ENCODE measurements around the gene GNA15.
"Not testable (repeated sequence)": the region's sequence is repeated elsewhere in the genome, so short reads cannot be mapped to it uniquely, and the experiment has no call there.

The GNA15 gene

DNA sequence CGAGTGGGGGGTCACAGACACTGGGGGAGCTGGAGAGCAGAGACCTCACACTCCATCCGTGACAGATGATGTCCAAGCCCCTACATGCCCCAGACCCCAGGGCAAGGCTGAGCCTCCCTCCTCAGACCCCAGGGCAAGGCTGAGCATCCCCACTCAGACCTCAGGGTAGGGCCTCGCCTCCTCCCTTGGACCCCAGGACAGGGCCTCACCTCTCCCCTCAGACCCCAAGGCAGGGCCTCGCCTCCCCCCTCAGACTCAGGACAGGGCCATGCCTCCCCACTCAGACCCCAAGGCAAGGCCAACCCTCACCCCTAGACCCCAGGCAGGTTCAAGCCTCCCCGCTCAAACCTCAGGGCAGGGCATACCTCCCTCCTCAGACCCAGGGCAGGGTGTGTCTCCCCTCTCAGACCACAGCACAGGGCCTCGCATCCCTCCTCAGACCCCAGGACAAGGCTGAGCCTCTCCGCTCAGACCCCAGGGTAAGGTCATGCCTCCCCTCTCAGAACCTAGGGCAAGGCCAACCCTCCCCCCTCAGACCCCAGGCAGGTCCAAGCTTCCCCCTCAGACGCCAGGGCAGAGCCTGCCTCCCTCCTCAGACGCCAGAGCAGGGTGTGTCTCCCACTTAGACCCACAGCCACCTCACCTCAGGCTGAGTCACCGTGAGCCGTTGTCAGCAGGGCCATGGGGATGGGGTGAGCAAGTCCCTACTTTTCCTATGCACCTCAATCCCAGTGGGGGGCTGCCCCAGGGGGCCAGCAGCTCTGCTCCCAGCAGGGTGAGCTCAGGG, 41.1 kb downstream of the GNA15 start:
- peak; percentile 31 for DNase-seq

DNA sequence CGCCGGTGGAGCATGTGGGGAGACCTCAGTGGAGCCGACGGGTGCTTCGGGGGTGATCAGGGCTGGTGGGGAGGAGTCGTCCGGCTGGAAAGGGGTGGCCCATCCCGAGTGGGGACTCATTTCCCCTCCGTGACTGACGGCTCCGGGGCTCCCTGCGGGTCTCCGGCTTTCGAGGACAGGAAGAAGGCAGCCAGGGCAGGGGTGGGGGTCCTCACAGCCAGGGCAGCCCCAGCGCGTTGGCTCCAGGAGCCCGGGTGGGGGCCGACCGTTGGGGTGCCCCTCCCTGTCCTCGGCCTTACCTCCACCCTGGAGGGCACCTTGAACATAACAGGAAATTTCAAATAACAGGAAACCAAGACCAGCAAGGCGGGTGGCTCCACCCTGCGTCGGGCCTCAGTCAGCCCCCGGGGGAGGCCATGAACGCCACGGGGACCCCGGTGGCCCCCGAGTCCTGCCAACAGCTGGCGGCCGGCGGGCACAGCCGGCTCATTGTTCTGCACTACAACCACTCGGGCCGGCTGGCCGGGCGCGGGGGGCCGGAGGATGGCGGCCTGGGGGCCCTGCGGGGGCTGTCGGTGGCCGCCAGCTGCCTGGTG, 42.6 kb downstream of the GNA15 start, which contains the start of gene S1PR4:
S1PR4 (plus strand) TSS at position 393 of the 596 bp plus-strand sequence; CDS start at position 417, 24 bp downstream.
- DNase-seq: no peak

DNA sequence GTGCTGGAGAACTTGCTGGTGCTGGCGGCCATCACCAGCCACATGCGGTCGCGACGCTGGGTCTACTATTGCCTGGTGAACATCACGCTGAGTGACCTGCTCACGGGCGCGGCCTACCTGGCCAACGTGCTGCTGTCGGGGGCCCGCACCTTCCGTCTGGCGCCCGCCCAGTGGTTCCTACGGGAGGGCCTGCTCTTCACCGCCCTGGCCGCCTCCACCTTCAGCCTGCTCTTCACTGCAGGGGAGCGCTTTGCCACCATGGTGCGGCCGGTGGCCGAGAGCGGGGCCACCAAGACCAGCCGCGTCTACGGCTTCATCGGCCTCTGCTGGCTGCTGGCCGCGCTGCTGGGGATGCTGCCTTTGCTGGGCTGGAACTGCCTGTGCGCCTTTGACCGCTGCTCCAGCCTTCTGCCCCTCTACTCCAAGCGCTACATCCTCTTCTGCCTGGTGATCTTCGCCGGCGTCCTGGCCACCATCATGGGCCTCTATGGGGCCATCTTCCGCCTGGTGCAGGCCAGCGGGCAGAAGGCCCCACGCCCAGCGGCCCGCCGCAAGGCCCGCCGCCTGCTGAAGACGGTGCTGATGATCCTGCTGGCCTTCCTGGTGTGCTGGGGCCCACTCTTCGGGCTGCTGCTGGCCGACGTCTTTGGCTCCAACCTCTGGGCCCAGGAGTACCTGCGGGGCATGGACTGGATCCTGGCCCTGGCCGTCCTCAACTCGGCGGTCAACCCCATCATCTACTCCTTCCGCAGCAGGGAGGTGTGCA, 43.3 kb downstream of the GNA15 start:
- no peak for DNase-seq

DNA sequence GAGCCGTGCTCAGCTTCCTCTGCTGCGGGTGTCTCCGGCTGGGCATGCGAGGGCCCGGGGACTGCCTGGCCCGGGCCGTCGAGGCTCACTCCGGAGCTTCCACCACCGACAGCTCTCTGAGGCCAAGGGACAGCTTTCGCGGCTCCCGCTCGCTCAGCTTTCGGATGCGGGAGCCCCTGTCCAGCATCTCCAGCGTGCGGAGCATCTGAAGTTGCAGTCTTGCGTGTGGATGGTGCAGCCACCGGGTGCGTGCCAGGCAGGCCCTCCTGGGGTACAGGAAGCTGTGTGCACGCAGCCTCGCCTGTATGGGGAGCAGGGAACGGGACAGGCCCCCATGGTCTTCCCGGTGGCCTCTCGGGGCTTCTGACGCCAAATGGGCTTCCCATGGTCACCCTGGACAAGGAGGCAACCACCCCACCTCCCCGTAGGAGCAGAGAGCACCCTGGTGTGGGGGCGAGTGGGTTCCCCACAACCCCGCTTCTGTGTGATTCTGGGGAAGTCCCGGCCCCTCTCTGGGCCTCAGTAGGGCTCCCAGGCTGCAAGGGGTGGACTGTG, 44.0 kb downstream of the GNA15 start:
- DNase-seq: no peak

DNA sequence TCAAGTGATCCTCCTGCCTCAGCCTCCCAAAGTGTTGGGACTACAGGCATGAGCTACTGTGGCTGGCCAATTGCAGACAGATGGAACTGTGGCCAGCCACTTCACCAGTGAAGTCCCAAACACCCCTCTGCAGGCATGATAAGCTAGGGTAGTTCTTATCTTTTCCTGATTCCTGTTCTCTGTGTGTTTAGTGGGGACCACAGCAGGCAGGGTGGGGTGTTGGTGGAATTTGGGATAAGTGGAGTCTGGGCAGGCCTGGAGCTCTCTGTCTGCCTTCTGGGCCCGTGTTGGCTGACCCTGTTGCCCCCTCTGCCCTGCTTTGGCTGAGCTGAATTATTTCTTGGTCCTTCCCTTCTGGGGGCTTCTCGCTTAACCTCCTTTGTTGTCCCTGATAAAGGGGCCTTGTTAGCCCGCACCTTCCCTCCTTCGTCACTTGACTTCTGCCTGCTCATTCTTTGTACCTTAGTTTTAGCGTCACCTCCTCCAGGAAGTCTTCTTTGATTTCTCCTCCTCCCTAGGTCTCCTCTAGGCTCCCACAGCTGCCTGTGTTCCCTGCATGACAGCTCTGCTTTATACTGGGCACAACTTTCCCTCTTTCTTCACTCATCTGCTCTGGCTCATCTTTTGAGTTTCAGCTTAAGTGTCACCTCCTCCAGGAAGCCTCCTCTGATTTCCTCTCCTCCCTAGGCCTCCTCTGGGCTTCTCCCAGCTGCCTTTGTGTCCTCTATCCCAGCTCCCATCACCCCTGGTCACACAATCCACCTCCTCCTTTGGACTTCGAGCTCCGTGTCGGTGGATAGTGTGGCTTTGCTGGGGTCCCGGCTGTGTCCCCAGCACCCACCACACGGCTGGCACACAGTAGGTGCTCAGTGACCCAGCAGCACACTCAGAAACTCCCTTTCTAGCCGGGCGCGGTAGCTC, 48.1 kb downstream of the GNA15 start:
- DNase-seq: no peak

DNA sequence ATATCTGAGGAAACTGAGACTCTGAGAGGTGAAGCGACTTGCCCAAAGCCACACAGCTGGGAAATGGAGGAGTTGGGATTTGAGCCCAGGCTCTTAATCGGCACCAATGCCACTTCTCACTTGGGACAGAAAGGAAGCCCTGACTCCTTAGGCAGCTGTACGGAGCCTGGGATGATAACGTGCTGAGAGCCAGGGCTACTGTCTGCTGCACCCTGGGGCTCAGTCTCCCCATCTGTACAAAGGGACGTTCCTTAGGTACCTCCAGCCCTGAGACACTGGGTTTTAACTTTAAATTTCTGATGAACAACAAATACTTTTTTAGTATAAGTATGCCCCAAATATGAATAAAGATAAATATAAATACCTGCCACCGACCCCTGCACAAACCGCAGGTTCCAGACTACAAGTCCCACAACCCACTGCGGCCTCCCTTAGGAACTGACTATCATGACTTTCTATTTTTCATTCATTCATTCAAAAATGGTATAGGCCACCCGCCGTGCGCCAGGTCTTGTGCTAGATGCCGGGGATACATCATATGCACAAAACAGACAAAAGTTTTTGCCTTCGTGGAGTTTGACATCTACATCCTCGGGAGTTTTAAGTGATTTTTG, 49.1 kb downstream of the GNA15 start:
- peak; percentile 59 for DNase-seq

DNA sequence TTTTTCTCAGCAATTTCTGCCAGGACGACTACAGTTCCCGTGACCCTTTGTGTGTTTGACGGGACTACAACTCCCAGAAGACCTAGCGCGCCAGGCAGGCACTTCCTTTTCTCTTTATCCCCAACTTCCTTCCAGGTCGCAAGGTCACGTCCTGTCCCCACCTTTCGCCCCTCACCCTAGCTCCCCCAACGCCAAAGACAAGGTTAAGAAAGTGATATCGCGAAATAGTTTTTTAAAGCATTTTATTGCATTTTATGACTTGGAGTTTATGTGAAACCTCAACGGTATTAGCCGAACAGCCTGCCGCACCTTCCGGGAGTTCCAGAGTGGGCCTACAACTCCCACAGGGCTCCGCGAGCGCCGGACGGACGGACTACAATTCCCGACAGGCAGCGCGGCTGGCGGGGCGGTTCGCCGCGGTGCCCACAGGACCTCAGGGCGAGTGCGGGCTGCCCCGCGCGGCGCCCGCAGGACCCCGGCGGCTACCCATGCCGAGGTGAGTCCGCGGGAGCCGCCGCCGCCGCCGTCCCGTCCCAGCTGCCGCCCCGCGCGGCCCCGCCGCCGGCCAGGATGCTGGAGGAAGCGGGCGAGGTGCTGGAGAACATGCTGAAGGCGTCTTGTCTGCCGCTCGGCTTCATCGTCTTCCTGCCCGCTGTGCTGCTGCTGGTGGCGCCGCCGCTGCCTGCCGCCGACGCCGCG, 49.8 kb downstream of the GNA15 start, which contains the start of gene NCLN:
NCLN (plus strand) TSS at position 470 of the 699 bp plus-strand sequence; CDS start at position 571, 101 bp downstream.
- peak; percentile 93 for DNase-seq

DNA sequence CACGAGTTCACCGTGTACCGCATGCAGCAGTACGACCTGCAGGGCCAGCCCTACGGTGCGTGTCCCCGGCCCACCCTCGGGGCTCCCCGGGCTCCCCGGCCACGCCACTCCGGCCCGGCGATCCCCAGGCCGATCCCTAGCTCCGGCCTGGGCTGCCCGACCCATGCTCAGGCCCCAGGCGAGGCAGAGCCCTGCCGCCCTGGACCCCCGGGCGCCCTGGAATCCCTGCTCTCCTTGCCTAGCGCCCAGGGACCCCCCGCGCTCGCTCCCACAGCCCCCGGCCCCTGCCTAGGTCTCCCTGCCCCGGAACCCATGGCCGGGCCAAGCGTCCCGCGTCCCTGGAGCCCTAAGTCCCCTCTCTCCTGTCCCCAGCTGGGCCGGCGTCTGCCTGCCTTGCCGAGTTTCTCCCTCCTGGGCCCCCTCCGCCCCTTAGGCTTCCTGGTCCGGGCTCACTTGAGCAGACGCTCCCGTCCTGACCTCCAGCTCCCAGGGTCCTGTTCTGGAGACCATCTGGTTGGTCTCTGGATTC, 50.4 kb downstream of the GNA15 start:
- no peak for DNase-seq

DNA sequence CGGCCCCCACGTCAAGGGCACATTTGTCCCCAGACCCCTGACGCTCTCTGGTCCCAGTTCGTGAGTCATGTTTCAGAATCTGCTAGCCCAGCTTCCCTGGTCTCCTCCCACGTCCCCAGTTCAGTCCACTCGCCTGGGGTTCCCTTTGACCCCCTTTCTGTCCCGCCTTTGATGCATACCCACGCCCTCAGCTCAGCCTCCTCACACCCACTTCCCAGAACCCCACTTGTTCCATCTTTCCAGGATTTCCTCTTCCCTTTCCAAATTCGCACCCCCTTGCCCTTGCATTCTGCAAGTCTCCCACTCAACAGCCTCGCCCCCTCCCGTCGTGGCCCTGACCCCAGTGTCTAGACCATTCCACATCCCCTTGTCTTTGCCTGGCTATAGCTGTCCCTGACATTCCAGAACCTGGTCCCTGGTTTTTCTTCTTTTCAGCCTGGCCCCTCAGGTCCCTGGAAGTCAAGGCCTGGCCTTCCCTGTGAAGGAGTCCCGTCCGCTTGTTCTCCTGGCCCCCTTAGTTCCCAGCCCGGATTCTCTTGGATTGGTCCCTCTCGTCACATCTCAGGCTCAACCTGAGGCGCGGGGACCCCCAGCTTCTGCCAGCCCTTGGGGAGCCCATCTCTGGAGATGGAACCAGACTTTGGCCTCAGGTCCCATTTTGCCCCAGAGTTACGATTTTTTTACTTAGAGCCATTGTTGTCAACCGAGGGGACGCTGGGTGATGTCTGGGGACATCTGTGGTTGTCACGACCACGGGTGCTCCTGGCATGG, 51.2 kb downstream of the GNA15 start:
- DNase-seq: no peak

DNA sequence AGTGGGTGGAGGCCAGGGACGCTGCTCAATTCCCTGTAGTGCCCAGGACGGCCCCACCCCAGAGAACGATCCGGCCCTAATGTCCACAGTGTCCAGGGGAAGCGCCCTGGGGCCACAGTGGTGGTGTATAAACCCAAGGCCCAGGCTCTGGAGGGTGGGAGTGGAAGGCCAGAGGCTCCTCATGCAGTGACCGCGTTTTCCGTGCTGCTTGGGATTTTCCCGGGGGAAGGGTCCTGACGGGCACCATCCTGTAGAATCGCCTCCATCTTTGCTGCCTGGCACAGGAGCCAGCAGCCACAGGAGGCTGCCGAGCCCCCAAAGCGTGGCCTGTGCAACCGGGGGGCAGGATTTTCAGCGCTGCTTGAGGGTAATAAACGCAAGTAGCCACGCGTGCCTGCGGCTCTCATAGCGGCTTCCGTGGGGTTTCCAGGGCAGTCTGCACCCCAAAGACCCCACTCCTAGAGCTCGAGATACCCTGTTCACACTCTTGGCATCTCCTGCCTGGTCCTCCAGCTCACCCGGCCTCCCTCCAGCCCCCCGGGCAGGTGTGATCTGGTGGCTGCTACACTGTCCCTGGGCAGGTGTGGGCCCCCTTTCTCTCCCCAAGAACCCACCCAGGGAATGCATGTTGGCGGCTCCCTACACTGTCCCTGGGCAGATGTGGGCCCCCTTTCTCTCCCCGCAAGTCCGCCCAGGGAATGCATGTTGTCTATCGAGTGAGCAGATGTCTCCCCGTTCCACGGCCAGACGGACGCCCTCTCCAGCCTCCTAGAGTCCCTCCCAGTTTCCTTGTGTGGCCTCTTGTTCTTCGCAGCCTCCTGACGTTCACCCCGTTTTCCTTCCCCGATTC, 52.1 kb downstream of the GNA15 start:
- DNase-seq: no peak

DNA sequence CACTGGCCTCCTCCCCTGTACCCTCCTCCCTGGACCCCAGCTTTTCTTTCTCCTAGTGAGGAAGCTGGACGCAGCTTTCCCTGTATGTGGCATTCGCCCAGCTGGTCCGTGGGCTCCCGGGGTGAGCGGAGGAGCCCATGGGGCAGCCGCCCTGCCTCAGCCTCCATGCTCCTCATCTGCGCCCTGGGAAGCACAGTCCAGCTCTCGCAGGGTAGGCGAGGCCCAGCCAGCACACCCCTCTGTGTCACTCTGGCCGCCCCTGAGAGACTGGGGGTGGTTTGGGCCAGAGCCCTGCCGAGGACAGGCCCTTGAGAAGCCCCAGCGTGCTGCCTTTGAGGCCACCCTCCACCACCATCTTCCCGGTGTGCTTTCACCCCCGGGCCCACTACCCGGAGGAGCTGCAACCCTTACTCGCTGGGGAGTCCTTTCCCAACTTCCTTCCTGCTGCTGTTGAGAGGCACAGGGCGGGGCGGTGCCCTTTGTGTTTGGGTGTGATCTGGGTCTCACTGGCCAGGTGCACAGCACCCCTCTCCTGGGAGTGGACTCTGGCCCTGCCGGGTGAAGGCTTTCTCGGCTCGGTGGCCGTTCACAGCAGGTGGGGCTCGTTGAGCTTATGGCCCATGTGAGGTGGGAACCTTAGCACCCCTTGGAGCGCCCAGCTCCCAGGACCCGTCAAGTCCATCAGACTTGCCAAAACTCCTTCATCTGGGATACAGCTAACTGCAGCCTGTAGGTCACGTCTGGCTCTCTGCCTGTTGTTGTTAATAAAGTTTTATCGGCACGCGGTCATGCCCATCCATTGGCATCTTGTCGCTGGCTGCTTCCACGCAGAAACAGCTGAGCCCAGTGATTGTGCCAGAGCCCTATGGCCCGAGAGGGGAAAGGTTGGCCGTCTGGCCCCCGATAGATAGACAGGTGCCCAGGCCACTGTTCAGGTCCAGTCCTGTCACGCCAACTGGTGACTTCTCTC, 53.1 kb downstream of the GNA15 start:
- DNase-seq: no peak

DNA sequence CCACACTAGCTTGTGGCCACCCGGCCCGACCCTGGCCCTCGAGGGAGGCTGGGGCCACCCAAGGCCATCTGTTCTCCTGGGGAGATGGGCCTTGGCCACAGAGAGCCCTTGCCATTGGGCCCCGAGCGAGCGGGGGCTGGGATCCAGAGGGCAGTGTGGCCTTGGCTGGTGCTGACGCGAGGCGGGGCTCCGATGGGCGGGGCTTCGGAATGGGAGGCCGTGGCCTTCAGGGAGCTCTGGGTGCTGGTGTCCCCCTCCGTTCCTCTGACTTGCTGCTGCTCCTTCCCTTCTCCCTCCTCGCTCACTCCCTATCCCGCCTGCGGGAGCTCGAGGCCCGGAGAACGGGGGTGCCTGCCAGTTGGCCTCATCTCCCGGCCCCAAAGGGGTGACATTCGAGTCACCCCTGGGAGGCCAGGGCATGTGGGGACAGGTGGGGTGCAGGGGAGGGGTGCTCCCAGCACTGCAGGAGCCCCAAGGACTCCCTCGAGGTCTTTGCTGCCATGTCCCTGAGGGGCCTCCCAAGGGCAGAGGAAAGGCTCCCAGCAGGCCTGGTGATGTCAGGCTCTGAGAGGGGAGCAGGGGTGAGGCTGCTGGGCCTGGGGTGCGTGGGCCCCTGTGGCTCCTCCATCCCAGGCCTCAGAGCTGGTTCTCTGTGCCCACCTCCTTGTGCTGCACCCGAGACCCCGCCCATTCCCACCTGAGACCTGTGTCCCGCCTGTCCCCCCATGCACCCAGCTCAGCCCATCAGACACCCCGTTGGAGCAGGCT, 54.1 kb downstream of the GNA15 start:
- DNase-seq: no peak

DNA sequence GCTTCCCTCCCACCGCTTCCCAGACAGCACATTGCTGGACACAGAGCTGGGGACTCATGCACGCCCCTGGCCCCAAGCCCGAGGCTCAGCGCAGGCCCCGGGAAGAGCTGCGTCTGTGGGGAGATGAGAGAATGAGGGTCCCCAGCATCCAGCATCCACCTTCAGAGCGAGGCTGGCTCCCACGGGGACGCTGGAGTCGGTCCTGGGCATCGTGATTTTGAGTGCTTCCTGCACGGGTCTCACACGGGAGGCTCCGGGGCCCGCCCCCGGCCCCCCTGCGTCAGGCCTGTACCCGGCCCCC, 54.6 kb downstream of the GNA15 start:
- no peak for DNase-seq

DNA sequence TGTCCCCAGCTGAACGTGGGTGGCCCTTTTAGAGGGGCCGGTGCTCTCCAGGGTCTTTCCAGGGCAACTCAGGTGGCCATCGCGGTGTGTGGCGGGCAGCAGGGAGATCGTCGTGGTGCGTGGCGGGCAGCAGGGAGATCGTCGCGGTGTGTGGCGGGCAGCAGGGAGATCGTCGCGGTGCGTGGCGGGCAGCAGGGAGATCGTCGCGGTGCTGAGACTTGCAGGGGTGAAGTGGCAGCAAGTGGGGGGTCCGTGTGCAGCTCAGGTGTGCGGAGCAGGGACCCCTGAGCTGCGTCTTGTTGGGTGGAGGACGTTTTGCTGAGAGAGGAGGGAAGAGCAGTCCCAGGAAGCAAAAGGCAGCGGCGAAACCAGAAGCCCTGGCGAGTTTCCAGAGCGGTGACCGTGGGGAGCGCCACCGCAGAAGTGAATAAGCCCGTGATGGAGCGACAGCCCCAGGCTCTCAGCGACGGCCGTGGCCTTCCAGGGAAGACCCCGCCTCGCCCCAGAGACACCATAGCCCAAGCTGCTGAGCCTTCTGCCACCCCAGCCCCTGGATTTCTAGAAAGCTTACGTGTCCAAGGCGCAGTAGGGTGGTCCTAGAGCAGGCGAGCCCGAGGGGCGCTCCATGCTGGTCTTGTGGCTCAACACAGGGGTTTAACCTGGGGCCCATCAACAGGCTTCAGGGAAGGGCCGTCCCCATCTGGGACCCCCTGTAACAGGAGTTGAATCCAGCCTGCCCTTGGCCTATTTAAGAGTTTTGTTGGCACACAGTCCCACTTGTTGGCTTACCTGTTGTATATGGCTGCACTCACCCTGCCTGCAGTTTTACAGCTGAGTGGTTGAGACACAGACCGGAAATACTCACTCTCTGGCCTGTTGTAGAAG, 55.3 kb downstream of the GNA15 start:
- DNase-seq: no peak

DNA sequence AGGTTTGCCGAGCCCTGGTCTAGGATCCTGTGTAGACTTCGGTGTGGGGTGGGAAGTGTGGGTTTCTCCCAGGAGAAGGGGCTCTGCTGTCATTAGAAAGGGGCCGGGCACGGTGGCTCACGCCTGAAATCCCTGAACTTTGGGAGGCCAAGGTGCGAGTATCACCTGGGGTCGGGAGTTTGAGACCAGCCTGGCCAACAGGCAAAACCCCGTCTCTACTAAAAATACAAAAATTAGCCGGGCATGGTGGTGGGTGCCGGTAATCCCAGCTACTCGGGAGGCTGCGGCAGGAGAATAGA, 55.9 kb downstream of the GNA15 start:
- not testable (repeated sequence) for DNase-seq

DNA sequence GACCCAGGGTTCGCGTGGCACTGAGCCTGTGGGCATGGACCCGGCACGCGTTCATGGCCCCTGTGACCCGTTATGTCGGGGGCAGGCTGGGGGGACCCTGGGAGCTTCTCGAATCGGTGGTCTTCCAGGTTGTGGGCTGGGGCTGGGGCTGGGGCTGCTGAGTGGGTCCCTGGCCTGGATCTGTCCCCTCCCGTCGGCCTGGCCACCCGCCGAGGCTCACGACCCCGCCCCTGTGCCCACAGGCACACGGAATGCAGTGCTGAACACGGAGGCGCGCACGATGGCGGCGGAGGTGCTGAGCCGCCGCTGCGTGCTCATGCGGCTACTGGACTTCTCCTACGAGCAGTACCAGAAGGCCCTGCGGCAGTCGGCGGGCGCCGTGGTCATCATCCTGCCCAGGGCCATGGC, 56.4 kb downstream of the GNA15 start:
- DNase-seq: no peak
